IPS DF 19.7 (cell line): ENCODE measurements around the gene CACNG4.

Source experiments
- DNase-seq: peaks from one replicate; pipeline ENCODE4 v3.0.0-alpha.2; 2013; ENCODE audit warnings: low read depth, low spot score

The CACNG4 gene

GRCh38 chr17:67041941-67042899, 77.7 kb downstream of the CACNG4 start:
- DNase-seq, result no peak

- no peak for DNase-seq
These were observed 78.8 kb downstream of the CACNG4 start for GRCh38 chr17:67043283-67043682.

GRCh38 chr17:67044016-67044772, 79.7 kb downstream of the CACNG4 start, which contains the start of gene CACNG1:
CACNG1 (plus strand) TSS chr17:67044554; CDS start chr17:67044661, 107 bp downstream.
- no peak for DNase-seq

- no peak for DNase-seq
These were observed 80.4 kb downstream of the CACNG4 start for GRCh38 chr17:67044940-67045339.

- no peak for DNase-seq
These were observed 81.9 kb downstream of the CACNG4 start for GRCh38 chr17:67046398-67046797.

- DNase-seq, result no peak
These were observed 82.9 kb downstream of the CACNG4 start for GRCh38 chr17:67047382-67047781.

GRCh38 chr17:67049025-67049739, 84.7 kb downstream of the CACNG4 start:
- no peak for DNase-seq

DNA sequence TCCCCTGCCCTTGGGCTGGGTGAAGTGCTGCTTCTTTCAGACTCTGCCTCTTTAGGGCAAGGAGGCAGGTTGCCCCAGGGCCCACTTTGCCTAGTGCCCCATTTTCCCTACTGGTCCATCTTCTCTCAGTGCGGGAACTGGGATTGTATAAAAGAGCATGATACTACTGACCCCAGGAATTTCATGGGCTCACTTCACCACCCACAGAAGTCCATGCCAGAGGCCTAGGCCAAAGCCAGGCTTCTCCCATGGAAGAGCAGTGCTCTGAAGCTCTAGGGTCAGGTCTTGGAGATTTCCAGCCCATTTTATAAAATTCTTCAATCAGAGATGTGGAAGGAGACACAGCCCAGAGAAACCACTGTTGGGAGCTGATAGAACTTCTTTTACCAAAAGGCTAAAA, 85.6 kb downstream of the CACNG4 start:
- DNase-seq, result no peak

DNA sequence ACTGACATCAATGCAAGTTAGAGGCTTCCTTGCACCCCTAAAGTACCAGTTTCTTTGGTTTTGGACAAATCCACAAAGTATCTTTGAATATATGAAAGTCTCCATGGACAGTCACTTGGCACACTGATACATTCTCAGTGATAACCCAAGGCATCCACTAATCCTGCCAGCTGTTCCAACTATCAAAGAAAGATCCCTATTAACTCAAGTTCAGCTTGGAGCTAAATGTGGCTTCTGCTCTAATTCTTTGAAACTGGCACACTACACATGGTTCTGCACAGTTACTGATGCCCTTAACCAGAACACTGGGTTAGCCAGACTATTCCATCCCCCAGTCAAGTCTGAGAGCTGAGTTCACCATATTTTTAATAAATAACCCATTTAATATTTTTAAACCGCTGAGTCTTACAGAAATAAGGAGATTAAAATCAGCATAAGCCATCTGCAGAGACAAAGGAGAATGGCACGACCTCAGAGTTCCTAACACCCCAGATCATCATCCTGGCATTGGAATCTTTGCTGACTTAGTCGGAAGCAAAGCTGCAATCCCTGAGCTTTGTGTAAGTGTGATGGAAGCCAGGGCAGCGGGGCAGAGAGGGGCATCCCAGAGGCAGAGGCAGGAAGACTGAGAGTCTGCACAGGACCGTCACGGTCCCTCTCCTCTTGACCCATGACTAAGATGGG, 86.1 kb downstream of the CACNG4 start:
- DNase-seq, result no peak

DNA sequence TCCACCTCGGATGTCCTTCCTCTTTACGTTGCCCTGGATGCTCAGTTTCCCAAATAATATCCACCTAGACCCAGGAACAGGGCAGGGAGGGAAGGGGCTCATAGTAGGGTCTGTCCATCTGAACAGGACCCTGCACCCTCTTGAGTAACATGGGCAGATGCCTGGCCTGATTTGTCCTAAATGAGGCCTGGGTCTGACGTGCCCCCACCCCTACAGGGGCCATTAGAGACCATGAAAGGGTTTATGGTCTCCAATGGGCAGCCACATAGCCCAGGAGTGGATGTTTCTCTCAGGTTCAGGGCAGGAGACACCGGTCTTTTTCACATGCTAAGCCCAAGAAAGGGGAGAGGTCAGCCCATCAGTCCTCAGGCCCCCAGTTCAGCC, 86.6 kb downstream of the CACNG4 start:
- DNase-seq, result no peak

- no peak for DNase-seq
These were observed 87.3 kb downstream of the CACNG4 start for GRCh38 chr17:67051837-67052236.

GRCh38 chr17:67052720-67053437, 88.4 kb downstream of the CACNG4 start:
- no peak for DNase-seq

DNA sequence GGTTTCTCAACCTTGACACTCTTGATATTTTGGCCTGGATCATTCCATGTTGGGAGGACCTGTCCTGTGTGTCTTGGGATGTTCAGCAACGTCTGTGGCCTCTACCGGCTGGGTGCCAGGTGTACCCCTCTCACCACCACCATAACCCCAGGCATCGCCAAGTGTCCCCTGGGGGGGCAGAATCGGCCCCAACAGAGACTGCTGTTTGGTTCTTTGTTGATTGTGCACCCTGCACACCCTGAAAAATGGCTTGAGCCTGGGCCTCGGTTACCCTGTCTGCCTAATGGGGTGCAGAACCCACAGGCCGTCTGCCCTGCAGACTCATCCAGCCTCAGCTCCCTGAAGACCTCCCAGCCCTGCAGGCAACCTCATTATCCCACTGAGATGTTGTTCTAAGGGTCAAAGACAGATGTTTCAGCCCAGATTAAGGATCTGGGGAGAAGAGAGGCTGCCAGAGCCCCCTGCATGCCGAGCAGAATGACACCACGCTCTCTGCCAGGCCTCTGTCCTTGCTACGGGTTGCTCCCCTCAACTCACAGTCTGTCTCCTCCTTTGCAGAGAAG, 89.0 kb downstream of the CACNG4 start:
- DNase-seq, result no peak

DNA sequence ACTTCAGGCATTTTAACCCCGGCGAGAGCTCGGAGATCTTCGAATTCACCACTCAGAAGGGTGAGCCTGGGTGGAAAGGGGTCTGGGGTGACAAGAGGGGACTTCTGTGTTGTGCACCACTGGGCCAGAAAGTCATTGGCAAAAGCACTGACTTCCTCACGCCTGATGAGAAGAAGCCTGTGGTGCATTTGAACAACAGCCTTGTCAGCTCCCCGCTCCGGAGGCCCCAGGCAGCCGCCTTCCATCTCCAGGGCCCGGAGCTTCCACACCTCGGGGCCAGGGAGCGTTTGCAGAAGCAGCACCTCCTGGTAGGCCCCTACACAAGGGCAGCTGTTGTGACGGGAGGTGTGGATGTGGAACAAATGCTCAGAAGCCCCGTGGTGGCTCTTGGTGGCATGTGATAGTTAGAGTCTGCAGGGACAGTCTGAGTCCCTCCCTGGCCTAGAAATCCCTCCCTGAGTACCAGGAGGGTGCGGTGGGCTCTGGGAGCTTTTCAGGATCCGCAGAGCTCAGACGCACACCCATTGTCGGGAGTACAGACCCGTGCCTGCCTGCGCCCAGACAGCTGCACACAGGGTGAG, 89.6 kb downstream of the CACNG4 start:
- DNase-seq, result no peak

GRCh38 chr17:67054608-67055007, 90.1 kb downstream of the CACNG4 start:
- no peak for DNase-seq

- no peak for DNase-seq
These were observed 90.5 kb downstream of the CACNG4 start for GRCh38 chr17:67055041-67055443.

DNA sequence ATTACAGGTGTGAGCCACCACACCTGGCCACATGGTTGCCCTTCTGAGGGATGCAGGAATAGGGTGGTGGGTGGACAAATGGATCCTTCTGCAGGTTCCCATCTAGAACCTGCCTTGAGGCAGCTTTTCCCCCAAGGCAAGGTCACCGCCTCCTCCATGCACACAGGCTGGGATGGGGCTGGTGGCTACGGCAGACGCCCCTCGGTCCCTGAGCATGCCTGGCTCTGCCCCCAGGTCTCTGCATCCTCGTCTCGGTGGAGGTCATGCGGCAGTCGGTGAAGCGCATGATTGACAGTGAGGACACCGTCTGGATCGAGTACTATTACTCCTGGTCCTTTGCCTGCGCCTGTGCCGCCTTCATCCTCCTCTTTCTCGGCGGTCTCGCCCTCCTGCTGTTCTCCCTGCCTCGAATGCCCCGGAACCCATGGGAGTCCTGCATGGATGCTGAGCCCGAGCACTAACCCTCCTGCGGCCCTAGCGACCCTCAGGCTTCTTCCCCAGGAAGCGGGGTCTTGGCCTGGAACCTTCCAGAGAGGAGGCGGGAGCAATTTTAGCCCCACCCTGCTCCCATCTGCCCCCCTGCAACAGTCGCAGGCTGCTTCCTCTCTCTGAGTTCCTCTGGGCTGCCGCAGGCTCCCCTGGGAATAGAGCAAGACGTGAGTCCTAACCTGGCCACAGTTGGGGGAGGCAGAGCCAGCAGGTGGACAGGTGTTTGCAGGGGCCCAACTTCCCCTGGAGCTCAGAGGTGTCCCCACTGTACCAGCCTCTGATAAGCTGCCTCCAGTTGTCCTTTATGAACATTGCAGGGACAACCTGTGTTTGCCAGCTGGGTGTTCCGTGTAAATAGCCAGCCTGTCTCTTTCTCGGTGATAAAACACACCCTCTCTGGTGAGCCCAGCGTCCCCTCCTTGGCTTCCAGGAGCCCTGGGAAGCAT, 91.6 kb downstream of the CACNG4 start:
- no peak for DNase-seq

GRCh38 chr17:67056746-67057490, 92.4 kb downstream of the CACNG4 start:
- no peak for DNase-seq
